HepG2 (cell line): Measurements from ENCODE around the gene SRXN1. TPM values are rescaled to one million over a fixed set of nuclear protein-coding genes. Genes with fewer than 3 reads are reported as not detected.

Experiments used
- AGO1 ChIP-seq: fragments of 200-400 bp; formaldehyde crosslinking; IDR thresholded peaks from 2 replicates; pipeline ENCODE4 v1.6.1; 2017; ENCODE audit warnings: mild to moderate bottlenecking, low read depth, low read length, moderate library complexity; ENCODE audit not compliant: poor library complexity, severe bottlenecking
- ESRRA ChIP-seq: sonication (generic); formaldehyde crosslinking; IDR thresholded peaks from 2 replicates; pipeline ENCODE4 v1.5.1; 2020; ENCODE audit warnings: mild to moderate bottlenecking, low read depth, missing genetic modification reagents
- MAFF ChIP-seq: IDR thresholded peaks from 2 replicates; pipeline ENCODE4 v1.6.1; 2011; ENCODE audit warnings: low read depth, low read length, improper control_type of control experiment
- NCOA1 ChIP-seq: sonication (generic); formaldehyde crosslinking; IDR thresholded peaks from 2 replicates; pipeline ENCODE4 v1.9.0; 2021; ENCODE audit warnings: missing genetic modification reagents
- ONECUT2 ChIP-seq: sonication (generic); formaldehyde crosslinking; IDR thresholded peaks from 2 replicates; pipeline ENCODE4 v1.4.0; 2020; ENCODE audit warnings: missing genetic modification reagents
- ZBTB8A ChIP-seq: sonication (generic); formaldehyde crosslinking; IDR thresholded peaks from 2 replicates; pipeline ENCODE4 v1.4.0; 2020; ENCODE audit warnings: mild to moderate bottlenecking, low read depth, missing genetic modification reagents, borderline replicate concordance
- ZNF264 ChIP-seq: sonication (generic); formaldehyde crosslinking; IDR thresholded peaks from 2 replicates; pipeline ENCODE4 v1.4.0; 2020; ENCODE audit warnings: missing genetic modification reagents
- ZNF282 ChIP-seq: fragments of 450-650 bp; IDR thresholded peaks from 2 replicates; pipeline ENCODE4 v1.6.1; 2018; ENCODE audit not compliant: partially characterized antibody
- ZNF589 ChIP-seq: sonication (generic); formaldehyde crosslinking; conservative IDR thresholded peaks from 2 replicates; pipeline ENCODE4 v1.8.0; 2022; ENCODE audit warnings: mild to moderate bottlenecking, moderate library complexity, missing genetic modification reagents
- ZNF605 ChIP-seq: sonication (generic); formaldehyde crosslinking; IDR thresholded peaks from 2 replicates; pipeline ENCODE4 v1.8.0; 2022; ENCODE audit warnings: mild to moderate bottlenecking, missing genetic modification reagents
- ZNF674 ChIP-seq: sonication (generic); formaldehyde crosslinking; IDR thresholded peaks from 2 replicates; pipeline ENCODE4 v1.5.0; 2020; ENCODE audit warnings: low read depth, mild to moderate bottlenecking, missing genetic modification reagents
- ZNF75D ChIP-seq: sonication (generic); formaldehyde crosslinking; IDR thresholded peaks from 2 replicates; pipeline ENCODE4 v1.8.1; 2023; ENCODE audit warnings: missing genetic modification reagents, mild to moderate bottlenecking, borderline replicate concordance
- ZNF775 ChIP-seq: sonication (generic); formaldehyde crosslinking; IDR thresholded peaks from 2 replicates; pipeline ENCODE4 v1.4.0; 2020; ENCODE audit warnings: missing genetic modification reagents, mild to moderate bottlenecking, moderate library complexity, borderline replicate concordance
- ZSCAN12 ChIP-seq: sonication (generic); formaldehyde crosslinking; IDR thresholded peaks from 2 replicates; pipeline ENCODE4 v1.9.0; 2021; ENCODE audit warnings: mild to moderate bottlenecking, missing genetic modification reagents
- polyA plus RNA-seq, 8 experiments: library from polyadenylated mRNA; depleted of rRNA in 3 of 8; stranded (reverse) in 7 of 8; unstranded in 1 of 8; fragments of >200 nt; fragmentation: Illumina TruSeq in 4 of 8; extraction: Trizol in 4 of 8; gene quantifications; 2 replicates each; pipeline versions ENCODE4 v1.2.1 to v1.2.3, GENCODE V29; 2011 to 2016; ENCODE audit warnings: low read depth in 4 of 8, missing spikeins in 1 of 8, mixed read lengths in 1 of 8; ENCODE audit not compliant: insufficient read depth in 1 of 8
- total RNA-seq, 5 experiments: library from RNA; depleted of rRNA; stranded (reverse); fragments of >200 nt; fragmentation: Illumina TruSeq; extraction: Trizol; gene quantifications; 2 replicates each; pipeline ENCODE4 v1.2.3, GENCODE V29; 2016; ENCODE audit warnings: low read depth in 1 of 5
- TF ChIP-seq, protein P1 (sequence below): sonication (generic); formaldehyde crosslinking; IDR thresholded peaks from 2 replicates; pipeline ENCODE4 v1.4.0; 2020; ENCODE audit warnings: missing genetic modification reagents
- TF ChIP-seq, protein P2 (sequence below): IDR thresholded peaks from 2 replicates; pipeline ENCODE4 v1.6.1; 2016; ENCODE audit warnings: missing compliant biosample characterization, missing genetic modification reagents, borderline replicate concordance
- TF ChIP-seq, protein P3 (sequence below): sonication (generic); formaldehyde crosslinking; IDR thresholded peaks from 2 replicates; pipeline ENCODE4 v1.4.0; 2020; ENCODE audit warnings: missing genetic modification reagents
- TF ChIP-seq, protein P4 (sequence below): sonication (generic); formaldehyde crosslinking; IDR thresholded peaks from 2 replicates; pipeline ENCODE4 v1.5.1; 2020; ENCODE audit warnings: mild to moderate bottlenecking, missing genetic modification reagents, borderline replicate concordance
- TF ChIP-seq, protein P5 (sequence below): sonication (generic); formaldehyde crosslinking; IDR thresholded peaks from 2 replicates; pipeline ENCODE4 v1.4.0; 2020; ENCODE audit warnings: missing genetic modification reagents
- TF ChIP-seq, protein P6 (sequence below): sonication (generic); formaldehyde crosslinking; IDR thresholded peaks from 2 replicates; pipeline ENCODE4 v1.4.0; 2020; ENCODE audit warnings: mild to moderate bottlenecking, missing genetic modification reagents
- TF ChIP-seq, protein P7 (sequence below): sonication (generic); formaldehyde crosslinking; IDR thresholded peaks from 2 replicates; pipeline ENCODE4 v1.8.0; 2022; ENCODE audit warnings: mild to moderate bottlenecking, missing genetic modification reagents; ENCODE audit not compliant: insufficient replicate concordance

SRXN1 gene
- total and polyA plus RNA-seq, 2 of the 13 experiments (the other 11 are each of a cell fraction or from before 2014, with no cell fraction given): 29.9 to 87.7 TPM

DNA sequence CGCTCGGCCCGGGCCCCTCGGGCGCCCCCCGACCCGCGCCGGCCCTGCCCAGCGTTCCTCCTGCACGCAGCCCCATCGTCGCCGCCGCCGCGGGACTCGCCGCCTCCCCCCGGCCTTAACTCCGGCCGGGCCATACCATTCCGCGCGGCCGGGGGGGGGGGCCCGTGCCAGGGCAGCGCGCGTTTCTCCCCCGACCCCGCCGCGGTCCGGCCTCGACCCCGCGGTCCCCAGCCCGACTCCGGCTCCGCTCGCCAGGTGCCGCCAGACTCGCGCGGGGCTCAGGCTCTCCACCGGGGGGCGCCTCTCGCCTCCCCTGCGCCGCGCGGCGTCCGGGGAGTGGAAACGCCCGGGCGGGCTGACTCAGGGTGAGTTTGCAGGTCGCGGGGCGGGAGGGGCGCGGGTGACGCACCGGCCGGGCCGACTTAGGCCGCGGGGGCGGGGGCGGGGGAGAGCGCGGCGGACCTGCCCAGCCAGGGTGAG, at the start of gene SRXN1 (continued):
- TF ChIP-seq, protein P1, sequence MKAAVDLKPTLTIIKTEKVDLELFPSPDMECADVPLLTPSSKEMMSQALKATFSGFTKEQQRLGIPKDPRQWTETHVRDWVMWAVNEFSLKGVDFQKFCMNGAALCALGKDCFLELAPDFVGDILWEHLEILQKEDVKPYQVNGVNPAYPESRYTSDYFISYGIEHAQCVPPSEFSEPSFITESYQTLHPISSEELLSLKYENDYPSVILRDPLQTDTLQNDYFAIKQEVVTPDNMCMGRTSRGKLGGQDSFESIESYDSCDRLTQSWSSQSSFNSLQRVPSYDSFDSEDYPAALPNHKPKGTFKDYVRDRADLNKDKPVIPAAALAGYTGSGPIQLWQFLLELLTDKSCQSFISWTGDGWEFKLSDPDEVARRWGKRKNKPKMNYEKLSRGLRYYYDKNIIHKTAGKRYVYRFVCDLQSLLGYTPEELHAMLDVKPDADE (CRISPR knock-in tag): peak; percentile 65; the same call in 1 of the 2 replicates
- TF ChIP-seq NCOA1 (CRISPR knock-in tag) (no peak), MAFF (peak; percentile 56; the same call in 1 of the 2 replicates), ZSCAN12 (peak; percentile 90), AGO1 (no peak), ONECUT2 (CRISPR knock-in tag) (no peak), ESRRA (CRISPR knock-in tag) (peak; percentile 85; the same call in 1 of the 2 replicates), ZNF75D (no peak), ZBTB8A (CRISPR knock-in tag) (peak; percentile 59; the same call in 1 of the 2 replicates), ZNF674 (CRISPR knock-in tag) (peak; percentile 85; the same call in 1 of the 2 replicates), ZNF605 (CRISPR knock-in tag) (no peak), ZNF264 (no peak), ZNF589 (CRISPR knock-in tag) (no peak; the same call in 1 of the 2 replicates), ZNF775 (CRISPR knock-in tag) (0 out of 2 replicates have a peak, but pooled peaks have one; percentile 41), ZNF282 (no peak)
- TF ChIP-seq, protein P2, sequence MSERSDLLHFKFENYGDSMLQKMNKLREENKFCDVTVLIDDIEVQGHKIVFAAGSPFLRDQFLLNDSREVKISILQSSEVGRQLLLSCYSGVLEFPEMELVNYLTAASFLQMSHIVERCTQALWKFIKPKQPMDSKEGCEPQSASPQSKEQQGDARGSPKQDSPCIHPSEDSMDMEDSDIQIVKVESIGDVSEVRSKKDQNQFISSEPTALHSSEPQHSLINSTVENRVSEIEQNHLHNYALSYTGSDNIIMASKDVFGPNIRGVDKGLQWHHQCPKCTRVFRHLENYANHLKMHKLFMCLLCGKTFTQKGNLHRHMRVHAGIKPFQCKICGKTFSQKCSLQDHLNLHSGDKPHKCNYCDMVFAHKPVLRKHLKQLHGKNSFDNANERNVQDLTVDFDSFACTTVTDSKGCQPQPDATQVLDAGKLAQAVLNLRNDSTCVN: no peak
- TF ChIP-seq, protein P3, sequence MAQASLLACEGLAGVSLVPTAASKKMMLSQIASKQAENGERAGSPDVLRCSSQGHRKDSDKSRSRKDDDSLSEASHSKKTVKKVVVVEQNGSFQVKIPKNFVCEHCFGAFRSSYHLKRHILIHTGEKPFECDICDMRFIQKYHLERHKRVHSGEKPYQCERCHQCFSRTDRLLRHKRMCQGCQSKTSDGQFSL (CRISPR knock-in tag): peak; percentile 58; the same call in 1 of the 2 replicates
- TF ChIP-seq, protein P4, sequence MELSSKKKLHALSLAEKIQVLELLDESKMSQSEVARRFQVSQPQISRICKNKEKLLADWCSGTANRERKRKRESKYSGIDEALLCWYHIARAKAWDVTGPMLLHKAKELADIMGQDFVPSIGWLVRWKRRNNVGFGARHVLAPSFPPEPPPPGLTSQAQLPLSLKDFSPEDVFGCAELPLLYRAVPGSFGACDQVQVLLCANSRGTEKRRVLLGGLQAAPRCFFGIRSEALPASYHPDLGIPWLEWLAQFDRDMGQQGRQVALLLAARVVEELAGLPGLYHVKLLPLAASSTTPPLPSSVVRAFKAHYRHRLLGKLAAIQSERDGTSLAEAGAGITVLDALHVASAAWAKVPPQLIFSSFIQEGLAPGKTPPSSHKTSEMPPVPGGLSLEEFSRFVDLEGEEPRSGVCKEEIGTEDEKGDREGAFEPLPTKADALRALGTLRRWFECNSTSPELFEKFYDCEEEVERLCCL (CRISPR knock-in tag): no peak
- TF ChIP-seq, protein P5, sequence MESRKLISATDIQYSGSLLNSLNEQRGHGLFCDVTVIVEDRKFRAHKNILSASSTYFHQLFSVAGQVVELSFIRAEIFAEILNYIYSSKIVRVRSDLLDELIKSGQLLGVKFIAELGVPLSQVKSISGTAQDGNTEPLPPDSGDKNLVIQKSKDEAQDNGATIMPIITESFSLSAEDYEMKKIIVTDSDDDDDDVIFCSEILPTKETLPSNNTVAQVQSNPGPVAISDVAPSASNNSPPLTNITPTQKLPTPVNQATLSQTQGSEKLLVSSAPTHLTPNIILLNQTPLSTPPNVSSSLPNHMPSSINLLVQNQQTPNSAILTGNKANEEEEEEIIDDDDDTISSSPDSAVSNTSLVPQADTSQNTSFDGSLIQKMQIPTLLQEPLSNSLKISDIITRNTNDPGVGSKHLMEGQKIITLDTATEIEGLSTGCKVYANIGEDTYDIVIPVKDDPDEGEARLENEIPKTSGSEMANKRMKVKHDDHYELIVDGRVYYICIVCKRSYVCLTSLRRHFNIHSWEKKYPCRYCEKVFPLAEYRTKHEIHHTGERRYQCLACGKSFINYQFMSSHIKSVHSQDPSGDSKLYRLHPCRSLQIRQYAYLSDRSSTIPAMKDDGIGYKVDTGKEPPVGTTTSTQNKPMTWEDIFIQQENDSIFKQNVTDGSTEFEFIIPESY (CRISPR knock-in tag): 0 out of 2 replicates have a peak, but pooled peaks have one; percentile 7
- TF ChIP-seq, protein P6, sequence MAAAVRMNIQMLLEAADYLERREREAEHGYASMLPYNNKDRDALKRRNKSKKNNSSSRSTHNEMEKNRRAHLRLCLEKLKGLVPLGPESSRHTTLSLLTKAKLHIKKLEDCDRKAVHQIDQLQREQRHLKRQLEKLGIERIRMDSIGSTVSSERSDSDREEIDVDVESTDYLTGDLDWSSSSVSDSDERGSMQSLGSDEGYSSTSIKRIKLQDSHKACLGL (CRISPR knock-in tag): peak; percentile 55; the same call in 1 of the 2 replicates
- TF ChIP-seq, protein P7, sequence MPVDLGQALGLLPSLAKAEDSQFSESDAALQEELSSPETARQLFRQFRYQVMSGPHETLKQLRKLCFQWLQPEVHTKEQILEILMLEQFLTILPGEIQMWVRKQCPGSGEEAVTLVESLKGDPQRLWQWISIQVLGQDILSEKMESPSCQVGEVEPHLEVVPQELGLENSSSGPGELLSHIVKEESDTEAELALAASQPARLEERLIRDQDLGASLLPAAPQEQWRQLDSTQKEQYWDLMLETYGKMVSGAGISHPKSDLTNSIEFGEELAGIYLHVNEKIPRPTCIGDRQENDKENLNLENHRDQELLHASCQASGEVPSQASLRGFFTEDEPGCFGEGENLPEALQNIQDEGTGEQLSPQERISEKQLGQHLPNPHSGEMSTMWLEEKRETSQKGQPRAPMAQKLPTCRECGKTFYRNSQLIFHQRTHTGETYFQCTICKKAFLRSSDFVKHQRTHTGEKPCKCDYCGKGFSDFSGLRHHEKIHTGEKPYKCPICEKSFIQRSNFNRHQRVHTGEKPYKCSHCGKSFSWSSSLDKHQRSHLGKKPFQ (CRISPR knock-in tag): peak; percentile 17
